LNCAP (cell line): ENCODE data around the gene MELTF.

Experiments
- CTCF ChIP-seq: fragments of 450-650 bp; IDR thresholded peaks from 2 replicates; pipeline ENCODE4 v1.5.1; 2017; ENCODE audit warnings: mild to moderate bottlenecking

Gene MELTF

GRCh38 chr3:197009532-197010019, 20.0 kb downstream of the MELTF start:
- TF ChIP-seq CTCF, result no peak

GRCh38 chr3:197008436-197009209, 21.0 kb downstream of the MELTF start:
- TF ChIP-seq CTCF, result no peak

- TF ChIP-seq CTCF, result no peak
Observed at GRCh38 chr3:197007953-197008352, 21.7 kb downstream of the MELTF start.

GRCh38 chr3:197007296-197007940, 22.2 kb downstream of the MELTF start:
- TF ChIP-seq CTCF, result no peak

- no peak for TF ChIP-seq CTCF
Observed at GRCh38 chr3:197006860-197007259, 22.8 kb downstream of the MELTF start.

GRCh38 chr3:197006446-197006845, 23.2 kb downstream of the MELTF start:
- TF ChIP-seq CTCF, result no peak

- TF ChIP-seq CTCF, result no peak
Observed at GRCh38 chr3:197003461-197004385, 25.9 kb downstream of the MELTF start.
